CD14-positive monocyte (primary cell): ENCODE results near the gene TRPM8. TPM values are rescaled to one million over a fixed set of nuclear protein-coding genes. Genes with fewer than 3 reads are reported as not detected.

Experiments used
- DNase-seq, 3 donors: peaks; one replicate each; pipeline ENCODE4 v3.0.0-alpha.2; 2011 to 2022
- H2AFZ ChIP-seq: 2 replicates; pipeline ENCODE4 v1.6.0; 2012; ENCODE audit warnings: mild to moderate bottlenecking, low read depth, low read length, inconsistent platforms; ENCODE audit not compliant: insufficient read depth, poor library complexity, severe bottlenecking
- H3K27ac ChIP-seq, 2 donors: 1 replicate in 1 of 2; 2 replicates in 1 of 2; pipeline ENCODE4 v1.5.1; 2012 to 2013; ENCODE audit warnings: low read length in 2 of 2, control low read depth in 1 of 2, inconsistent platforms in 1 of 2, low read depth in 1 of 2, mild to moderate bottlenecking in 1 of 2
- H3K27me3 ChIP-seq, 2 donors: one replicate each; pipeline versions ENCODE4 v1.6.0 to v1.6.1; 2011 to 2013; ENCODE audit warnings: low read length in 2 of 2; ENCODE audit not compliant: control insufficient read depth in 2 of 2, insufficient read depth in 2 of 2
- H3K36me3 ChIP-seq, 2 donors: replicated peaks in 1 of 2; 1 replicate in 1 of 2; 2 replicates in 1 of 2; pipeline versions ENCODE4 v1.5.1 to v1.6.1; 2012 to 2013; ENCODE audit warnings: low read length in 2 of 2, control low read depth in 1 of 2, inconsistent platforms in 1 of 2, mild to moderate bottlenecking in 1 of 2; ENCODE audit not compliant: insufficient read depth in 2 of 2, control insufficient read depth in 1 of 2
- H3K4me1 ChIP-seq, 2 donors: 1 replicate in 1 of 2; 2 replicates in 1 of 2; pipeline versions ENCODE4 v1.5.1 to v1.6.1; 2012 to 2013; ENCODE audit warnings: low read length in 2 of 2, control low read depth in 1 of 2, inconsistent platforms in 1 of 2, mild to moderate bottlenecking in 1 of 2, moderate library complexity in 1 of 2; ENCODE audit not compliant: insufficient read depth in 2 of 2, control insufficient read depth in 1 of 2
- H3K4me2 ChIP-seq: replicated peaks from 2 replicates; pipeline ENCODE3; 2012; ENCODE audit warnings: low read length, moderate library complexity, mild to moderate bottlenecking; ENCODE audit not compliant: poor library complexity, severe bottlenecking; ENCODE audit errors: extremely low read depth
- H3K4me3 ChIP-seq, 3 experiments: fragments of 200-600 bp in 1 of 3; sonication (generic) in 1 of 3; replicated peaks in 1 of 3; 1 replicate in 2 of 3; 2 replicates in 1 of 3; pipeline ENCODE4 v1.5.1; 2011 to 2013; ENCODE audit warnings: low read length in 3 of 3, mild to moderate bottlenecking in 3 of 3, control low read depth in 2 of 3, low read depth in 2 of 3, inconsistent platforms in 1 of 3, moderate library complexity in 1 of 3
- H3K79me2 ChIP-seq: 2 replicates; pipeline ENCODE4 v1.6.0; 2012; ENCODE audit warnings: mild to moderate bottlenecking, control low read depth, inconsistent platforms, low read length, moderate library complexity; ENCODE audit not compliant: insufficient read depth
- H3K9ac ChIP-seq: 2 replicates; pipeline ENCODE4 v1.6.0; 2017; ENCODE audit warnings: low read length, mild to moderate bottlenecking; ENCODE audit not compliant: insufficient read depth, poor library complexity, severe bottlenecking
- H3K9me3 ChIP-seq, 2 donors: replicated peaks in 1 of 2; 1 replicate in 1 of 2; 2 replicates in 1 of 2; pipeline versions ENCODE4 v1.5.1 to v1.6.1; 2012 to 2013; ENCODE audit warnings: low read length in 2 of 2, control low read depth in 1 of 2; ENCODE audit not compliant: control insufficient read depth in 1 of 2, insufficient read depth in 1 of 2
- H4K20me1 ChIP-seq: 2 replicates; pipeline ENCODE4 v1.6.0; 2012; ENCODE audit warnings: mild to moderate bottlenecking, low read length, control low read depth, moderate library complexity; ENCODE audit not compliant: insufficient read depth
- H3K27ac Mint-ChIP-seq, 7 donors: one replicate each; pipeline ENCODE4 v1.8.0; 2020; ENCODE audit warnings: mild to moderate bottlenecking in 7 of 7, mixed read lengths in 7 of 7, moderate library complexity in 6 of 7, inconsistent platforms in 2 of 7
- H3K27me3 Mint-ChIP-seq, 3 donors: one replicate each; pipeline ENCODE4 v1.8.0; 2021 to 2022; ENCODE audit warnings: low read depth in 3 of 3, mild to moderate bottlenecking in 3 of 3, mixed read lengths in 3 of 3, moderate library complexity in 3 of 3, inconsistent platforms in 1 of 3
- H3K36me3 Mint-ChIP-seq, 2 donors: one replicate each; pipeline ENCODE4 v1.8.0; 2020; ENCODE audit warnings: mixed read lengths in 2 of 2, inconsistent platforms in 1 of 2, mild to moderate bottlenecking in 1 of 2
- H3K4me1 Mint-ChIP-seq: one replicate; pipeline ENCODE4 v1.8.0; 2020; ENCODE audit warnings: mild to moderate bottlenecking, mixed read lengths
- H3K4me3 Mint-ChIP-seq, 2 donors: one replicate each; pipeline ENCODE4 v1.8.0; 2020; ENCODE audit warnings: mild to moderate bottlenecking in 2 of 2, mixed read lengths in 2 of 2, moderate library complexity in 1 of 2
- H3K9me3 Mint-ChIP-seq, 7 donors: one replicate each; pipeline ENCODE4 v1.8.0; 2020 to 2022; ENCODE audit warnings: mixed read lengths in 7 of 7, mild to moderate bottlenecking in 6 of 7, moderate library complexity in 6 of 7, inconsistent platforms in 2 of 7
- CTCF ChIP-seq: fragments of 200-600 bp; IDR thresholded peaks from one replicate; pipeline ENCODE4 v1.8.0; 2022; ENCODE audit warnings: antibody characterized with exemption, mild to moderate bottlenecking
- WGBS: methylation state at CpG from one replicate; pipeline ENCODE4 v1.1.5; 2013; ENCODE audit warnings: missing lambda C conversion rate; ENCODE audit not compliant: insufficient coverage; 5-methylcytosine and 5-hydroxymethylcytosine counted together
- intact Hi-C, 2 donors: fragments of 100-400 bp; cut with micrococcal nuclease; formaldehyde crosslinking; loops; one replicate each; pipeline versions ENCODE4 v1.15.0 to v1.15.1; 2023
- polyA plus RNA-seq, 3 donors: library from polyadenylated mRNA; depleted of rRNA in 1 of 3; unstranded in 2 of 3; stranded (reverse) in 1 of 3; fragments of 300-500 nt in 2 of 3; fragments of >200 nt in 1 of 3; fragmentation: Illumina TruSeq in 2 of 3; gene quantifications; 1 replicate in 2 of 3; 2 replicates in 1 of 3; pipeline ENCODE4 v1.2.3, GENCODE V29; 2012 to 2021

The TRPM8 gene
- polyA plus RNA-seq, 3 donors = not detected

DNA sequence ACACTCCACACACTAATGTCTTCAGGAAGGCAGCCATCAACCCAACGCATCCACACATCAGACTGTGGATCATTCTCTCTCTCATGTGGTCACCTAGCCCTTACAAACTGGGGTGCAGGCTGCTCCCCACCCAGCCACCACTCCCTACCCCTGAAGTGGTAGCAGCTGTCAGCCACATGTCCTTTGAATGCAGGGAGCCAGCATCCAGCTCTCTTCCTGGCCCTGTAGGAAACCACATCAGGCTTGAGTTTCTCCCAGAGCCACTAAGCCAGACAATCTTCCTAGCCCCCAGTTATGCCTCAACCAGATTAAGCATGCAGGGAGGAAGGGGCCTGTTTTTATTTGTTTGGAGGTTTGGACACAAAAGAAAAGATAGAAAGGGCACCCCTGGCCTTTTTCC is 80.5 kb downstream of the TRPM8 start:
- H3K4me1 Mint-ChIP-seq = no peaks in the 10 kb centered on the region
- no peak for TF ChIP-seq CTCF
- peak overlapping the region in 1 of 7 donors; percentile 4 for H3K27ac Mint-ChIP-seq
- Histone ChIP-seq H3K4me3 (no peak overlapping the region), H3K27ac (no peak overlapping the region), H3K9me3 (no peaks in the 10 kb centered on the region), H2AFZ (no peak overlapping the region), H3K9ac (no peak overlapping the region), H3K36me3 (no peaks in the 10 kb centered on the region), H3K4me2 (no peak overlapping the region), H4K20me1 (no peaks in the 10 kb centered on the region), H3K4me1 (no peaks in the 10 kb centered on the region), H3K27me3 (no peaks in the 10 kb centered on the region), H3K79me2 (no peaks in the 10 kb centered on the region)
- H3K4me3 Mint-ChIP-seq = no peak overlapping the region
- 100% methylated on average over 1 of the region's 1 CpG for WGBS
- peaks cover 0 to 1% (median 0%) of the 10 kb centered on the region in 7 donors for H3K9me3 Mint-ChIP-seq
- no peak for DNase-seq
- peaks cover 1 to 12% (median 2%) of the 10 kb centered on the region in 3 donors for H3K27me3 Mint-ChIP-seq
- H3K36me3 Mint-ChIP-seq = no peaks in the 10 kb centered on the region
- intact Hi-C loops = no loop called here

DNA sequence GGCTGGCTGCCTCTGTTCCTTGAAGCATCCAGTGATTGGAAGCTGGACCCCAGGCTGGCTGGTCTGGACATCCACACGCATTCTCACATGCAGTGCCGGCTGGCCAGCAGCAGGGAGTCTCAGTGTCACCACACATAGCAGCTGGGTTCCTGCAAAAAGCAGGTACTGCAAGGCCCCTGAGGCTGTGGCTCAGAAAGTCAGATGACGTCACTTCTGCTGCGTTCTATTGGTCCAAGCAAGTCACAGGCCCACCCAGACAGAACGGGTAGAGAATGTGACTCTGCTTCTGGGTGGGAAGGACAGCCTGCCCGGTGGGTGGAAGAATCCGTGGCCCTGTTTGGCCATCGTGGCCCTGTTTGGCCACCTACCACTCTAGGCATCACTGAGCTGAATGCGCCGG is 82.0 kb downstream of the TRPM8 start:
- Mint-ChIP-seq H3K27ac (no peak overlapping the region), H3K4me1 (no peaks in the 10 kb centered on the region)
- intact Hi-C loops = no loop called here

More for the DNA sequence above, 82.0 kb downstream of the TRPM8 start:
- no peaks in the 10 kb centered on the region for H3K4me1 ChIP-seq
- DNase-seq = no peak
- H3K4me3 ChIP-seq = no peak overlapping the region
- no peak for TF ChIP-seq CTCF
- H3K4me2 ChIP-seq = no peak overlapping the region
- no peak overlapping the region for H2AFZ ChIP-seq
- no peaks in the 10 kb centered on the region for H3K79me2 ChIP-seq
- Mint-ChIP-seq H3K36me3 (no peaks in the 10 kb centered on the region), H3K9me3 (peaks cover 0 to 1% (median 0%) of the 10 kb centered on the region in 7 donors), H3K4me3 (no peak overlapping the region), H3K27me3 (peaks cover 3 to 15% (median 3%) of the 10 kb centered on the region in 3 donors)
- no peak overlapping the region for H3K9ac ChIP-seq
- H3K27ac ChIP-seq = no peak overlapping the region
- no peaks in the 10 kb centered on the region for H3K27me3 ChIP-seq
- no peaks in the 10 kb centered on the region for H3K9me3 ChIP-seq
- H4K20me1 ChIP-seq = no peaks in the 10 kb centered on the region
- 90% methylated on average over 9 of the region's 10 CpGs for WGBS
- no peaks in the 10 kb centered on the region for H3K36me3 ChIP-seq
